K562 (cell line): ENCODE data around the gene MED19. TPM values are rescaled to one million over a fixed set of nuclear protein-coding genes. Genes with fewer than 3 reads are reported as not detected.
A peak's percentile ranks its signal among the peaks of the same experiment; 100 is the strongest.

Experiments
- ATAC-seq: fragments of 200-7000 bp; cut with Tn5 transposase; 3 replicates; pipeline ENCODE4 v1.9.1; 2020; ENCODE audit warnings: moderate library complexity
- BruUV-seq: library from RNA; stranded (reverse); fragments of 400-500 nt; replicated peaks from 2 replicates; lab custom pipeline; 2021; lab: Mats Ljungman, UMichigan
- CTCF ChIA-PET: fragments of 300-600 bp; formaldehyde crosslinking; extraction: SDS; loops from one replicate; lab custom pipeline; 2021; ENCODE audit warnings: low intra/inter-chr PET ratio; lab: Yijun Ruan, JAX
- POLR2A ChIA-PET: fragments of 300-600, 350-650 bp; sonication (Branson Sonifier 250); formaldehyde crosslinking; extraction: SDS; loops from one replicate; lab custom pipeline; 2021; ENCODE audit warnings: antibody characterized with exemption, inconsistent platforms; lab: Yijun Ruan, JAX
- DNase-seq, 4 experiments: peaks; one replicate each; pipeline versions ENCODE4 v3.0.0 to v3.0.0-alpha.2; 2011 to 2018; ENCODE audit warnings: low spot score in 3 of 4, mixed read lengths in 3 of 4; ENCODE audit errors: extremely low read depth in 1 of 4
- FAIRE-seq: peaks from 2 replicates; lab custom pipeline; 2011; peaks lifted over from hg19 to GRCh38; lab: Jason Lieb, UNC
- H2AFZ ChIP-seq: 2 replicates; pipeline ENCODE4 v1.6.0; 2011; ENCODE audit warnings: low read depth, low read length, control low read depth, inconsistent platforms
- H3K27ac ChIP-seq: fragments of 200-600 bp; 3 replicates; pipeline ENCODE4 v1.8.0; 2011; ENCODE audit warnings: low read depth, mild to moderate bottlenecking, control low read depth, inconsistent platforms, low read length, moderate library complexity, mixed read lengths; ENCODE audit errors: extremely low read depth
- H3K27me3 ChIP-seq, 2 experiments: fragments of 300-600 bp in 1 of 2; 2 replicates in 1 of 2; 3 replicates in 1 of 2; pipeline versions ENCODE4 v1.6.0 to v1.8.0; 2011; ENCODE audit warnings: inconsistent platforms in 2 of 2, low read length in 2 of 2, mild to moderate bottlenecking in 1 of 2, mixed read lengths in 1 of 2, moderate library complexity in 1 of 2; ENCODE audit not compliant: control insufficient read depth in 2 of 2, insufficient read depth in 2 of 2
- H3K36me3 ChIP-seq: fragments of 300-600 bp; 3 replicates; pipeline ENCODE4 v1.8.0; 2011; ENCODE audit warnings: mild to moderate bottlenecking, low read length, inconsistent platforms; ENCODE audit not compliant: control insufficient read depth, insufficient read depth
- H3K4me1 ChIP-seq, 2 experiments: fragments of 200-600 bp in 1 of 2; replicated peaks in 1 of 2; 2 replicates in 1 of 2; 3 replicates in 1 of 2; pipeline versions ENCODE4 v1.5.1 to v1.8.0; 2011; ENCODE audit warnings: inconsistent platforms in 2 of 2, low read length in 2 of 2, mild to moderate bottlenecking in 1 of 2, mixed read lengths in 1 of 2, moderate library complexity in 1 of 2; ENCODE audit not compliant: control insufficient read depth in 2 of 2, insufficient read depth in 2 of 2
- H3K4me2 ChIP-seq: 2 replicates; pipeline ENCODE4 v1.6.1; 2011; ENCODE audit warnings: low read length, control low read depth, inconsistent platforms, mixed read lengths; ENCODE audit not compliant: insufficient read depth
- H3K4me3 ChIP-seq: fragments of 200-600 bp; sonication (generic), shearing (Covaris generic); 2 replicates; pipeline ENCODE4 v1.5.1; 2016; ENCODE audit warnings: control low read depth, inconsistent platforms
- H3K79me2 ChIP-seq: fragments of 200-600 bp; 3 replicates; pipeline ENCODE4 v1.8.0; 2011; ENCODE audit warnings: low read length, inconsistent platforms; ENCODE audit not compliant: control insufficient read depth, insufficient read depth
- H3K9ac ChIP-seq, 2 experiments: 2 replicates each; pipeline versions ENCODE4 v1.6.0 to v1.6.1; 2011; ENCODE audit warnings: low read depth in 2 of 2, low read length in 2 of 2, control low read depth in 1 of 2, inconsistent platforms in 1 of 2, mild to moderate bottlenecking in 1 of 2, mixed read lengths in 1 of 2; ENCODE audit not compliant: insufficient read depth in 1 of 2
- H3K9me1 ChIP-seq: one replicate; pipeline ENCODE4 v1.6.0; 2011; ENCODE audit warnings: inconsistent platforms, mild to moderate bottlenecking, low read length, moderate library complexity; ENCODE audit not compliant: control insufficient read depth, insufficient read depth
- H3K9me3 ChIP-seq: replicated peaks from 2 replicates; pipeline ENCODE4 v1.5.1; 2011; ENCODE audit warnings: low read depth, low read length, inconsistent platforms; ENCODE audit not compliant: control insufficient read depth, insufficient read depth
- H4K20me1 ChIP-seq: replicated peaks from 2 replicates; pipeline ENCODE4 v1.6.1; 2011; ENCODE audit warnings: low read length, inconsistent platforms, mixed read lengths; ENCODE audit not compliant: control insufficient read depth, insufficient read depth
- RAD21 ChIP-seq, 2 experiments: fragments of 250-450 bp in 1 of 2; fragments of 450-650 bp in 1 of 2; sonication (Bioruptor Pico) in 1 of 2; formaldehyde crosslinking in 1 of 2; IDR thresholded peaks in 1 of 2; conservative IDR thresholded peaks in 1 of 2; 2 replicates each; pipeline versions ENCODE4 v1.4.0 to v1.8.0; 2020 to 2022; ENCODE audit warnings: mild to moderate bottlenecking in 2 of 2, moderate library complexity in 1 of 2
- WGBS: fragments of 100-300 bp; shearing (Covaris generic); methylation state at CpG from one replicate; pipeline ENCODE4 v1.1.6; 2016; ENCODE audit warnings: low coverage, mixed read lengths; ENCODE audit not compliant: insufficient coverage; ENCODE audit errors: missing lambda C conversion rate; 5-methylcytosine and 5-hydroxymethylcytosine counted together
- in situ Hi-C: fragments of 300-500 bp; cut with MboI; formaldehyde crosslinking; loops from 4 replicates; pipeline ENCODE4 v1.15.0; 2018; ENCODE audit warnings: inconsistent platforms, mixed read lengths
- intact Hi-C: fragments of 100-400 bp; cut with micrococcal nuclease; formaldehyde crosslinking; loops from 2 replicates; pipeline ENCODE4 v1.14.2; 2022
- polyA plus RNA-seq, 8 experiments: library from polyadenylated mRNA; depleted of rRNA in 4 of 8; stranded (reverse) in 5 of 8; unstranded in 3 of 8; fragments of >200 nt; fragmentation: Nextera tagmentation in 2 of 8; fragmentation: Illumina TruSeq in 1 of 8; extraction: Ambion mirVana in 2 of 8; extraction: Trizol in 1 of 8; gene quantifications; 2 replicates each; pipeline versions ENCODE4 v1.2.1 to v1.2.3, GENCODE V29; 2011 to 2014; ENCODE audit warnings: inconsistent platforms in 1 of 8, missing spikeins in 1 of 8
- total RNA-seq, 7 experiments: library from RNA; depleted of rRNA in 6 of 7; stranded (reverse); fragments of >200 nt in 6 of 7; fragmentation: Illumina TruSeq in 2 of 7; extraction: Trizol in 2 of 7; gene quantifications; 2 replicates each; pipeline versions ENCODE4 v1.2.1 to v1.2.3, GENCODE V29; 2011 to 2021; ENCODE audit warnings: low replicate concordance in 1 of 7
- TF ChIP-seq, protein P1 (sequence below): fragments of 250-450 bp; sonication (Bioruptor Pico); IDR thresholded peaks from 2 replicates; pipeline ENCODE4 v1.8.0; 2022; ENCODE audit warnings: moderate library complexity, mild to moderate bottlenecking, inconsistent platforms

Gene MED19
- total and polyA plus RNA-seq, 9 of the 15 experiments (the other 6 are each of a cell fraction or from before 2014, with no cell fraction given), result 7.3 to 23.5 (median 15.0) TPM

DNA sequence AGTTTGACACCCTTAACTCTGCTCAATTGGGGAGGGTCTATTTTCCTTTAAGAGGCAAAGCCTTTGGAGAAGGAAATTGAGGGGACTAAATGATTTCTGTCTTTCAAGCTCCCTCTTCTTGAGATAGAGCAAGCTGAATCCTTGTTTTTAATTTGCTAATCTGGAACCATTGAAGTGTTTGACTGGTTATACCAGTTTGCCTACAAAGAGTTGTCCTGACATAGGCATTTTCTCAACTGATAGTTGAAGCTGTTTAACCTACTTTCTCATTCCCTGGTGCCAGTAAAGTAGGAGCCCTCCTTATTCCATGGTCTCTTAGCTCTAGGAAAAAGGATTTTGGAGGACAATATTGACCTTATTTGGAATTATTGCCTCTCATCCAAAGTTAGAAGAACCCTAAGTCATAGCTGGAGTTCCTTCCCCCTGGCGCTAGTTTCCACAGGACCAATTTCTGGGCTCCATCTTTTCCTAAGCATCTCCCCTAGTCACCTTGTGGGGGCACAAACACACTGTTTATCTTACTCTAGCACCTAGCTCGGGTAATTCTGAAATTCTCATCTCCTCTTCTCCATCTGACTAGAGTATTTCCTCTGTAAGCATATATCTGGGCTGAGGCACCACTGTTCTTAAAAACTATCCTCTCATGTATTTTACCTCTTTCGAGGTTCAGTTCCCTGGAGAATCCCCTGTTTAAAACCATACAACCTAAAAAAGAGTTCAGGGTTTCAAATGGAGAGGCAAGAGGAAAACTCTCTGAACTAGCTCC, 36.7 kb downstream of the MED19 start:
- peak in 1 of 2 experiments; percentile 31; a peak in 2 of 4 replicates for TF ChIP-seq RAD21 (CRISPR knock-in tag; conservative IDR thresholded peaks at IDR 0.05 in 1 of 2, IDR thresholded peaks at IDR 0.05 in 1 of 2)
- TF ChIP-seq, protein P1, sequence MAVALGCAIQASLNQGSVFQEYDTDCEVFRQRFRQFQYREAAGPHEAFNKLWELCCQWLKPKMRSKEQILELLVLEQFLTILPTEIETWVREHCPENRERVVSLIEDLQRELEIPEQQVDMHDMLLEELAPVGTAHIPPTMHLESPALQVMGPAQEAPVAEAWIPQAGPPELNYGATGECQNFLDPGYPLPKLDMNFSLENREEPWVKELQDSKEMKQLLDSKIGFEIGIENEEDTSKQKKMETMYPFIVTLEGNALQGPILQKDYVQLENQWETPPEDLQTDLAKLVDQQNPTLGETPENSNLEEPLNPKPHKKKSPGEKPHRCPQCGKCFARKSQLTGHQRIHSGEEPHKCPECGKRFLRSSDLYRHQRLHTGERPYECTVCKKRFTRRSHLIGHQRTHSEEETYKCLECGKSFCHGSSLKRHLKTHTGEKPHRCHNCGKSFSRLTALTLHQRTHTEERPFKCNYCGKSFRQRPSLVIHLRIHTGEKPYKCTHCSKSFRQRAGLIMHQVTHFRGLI (CRISPR knock-in tag), result no peak
- TF ChIP-seq, all 486 proteins: peak for 1
- Histone ChIP-seq H3K4me1 (peaks cover 0 to 12% of the 10 kb centered on the region in 2 experiments; a peak in 2 of 5 replicates), H3K4me3 (no peak overlapping the region), H3K9ac (no peak overlapping the region), H2AFZ (no peak overlapping the region), H3K9me3 (no peaks in the 10 kb centered on the region), H3K27ac (no peak overlapping the region), H3K79me2 (peaks cover 89% of the 10 kb centered on the region), H4K20me1 (peaks cover 11% of the 10 kb centered on the region), H3K36me3 (peaks cover 80% of the 10 kb centered on the region), H3K4me2 (no peak overlapping the region), H3K9me1 (no peaks in the 10 kb centered on the region), H3K27me3 (no peaks in the 10 kb centered on the region)
- ChIA-PET POLR2A (interaction anchor here (0.7 to 2.3 kb wide), 4 partner anchors 12 to 107 kb away, joined by 3 to 7 read pairs (median 3); partner anchors contain the start of genes MED19 and TMX2), CTCF (no interaction called here)
- in situ Hi-C loops (no loop called here), intact Hi-C loops (no loop called here)
- BruUV-seq, result no TSS peak
- 76% methylated on average over 3 of the region's 3 CpGs for WGBS
- no peak for FAIRE-seq
- peak; percentile 25; the same call in 2 of the 3 replicates for ATAC-seq
- no peak for DNase-seq
